ENCODE data around the gene FSTL1.

- TF ChIP-seq EZH2 (IDR thresholded peaks at IDR 0.05; ENCODE audit: low read depth, unreplicated experiment) = no peak
- TF ChIP-seq, protein P1, sequence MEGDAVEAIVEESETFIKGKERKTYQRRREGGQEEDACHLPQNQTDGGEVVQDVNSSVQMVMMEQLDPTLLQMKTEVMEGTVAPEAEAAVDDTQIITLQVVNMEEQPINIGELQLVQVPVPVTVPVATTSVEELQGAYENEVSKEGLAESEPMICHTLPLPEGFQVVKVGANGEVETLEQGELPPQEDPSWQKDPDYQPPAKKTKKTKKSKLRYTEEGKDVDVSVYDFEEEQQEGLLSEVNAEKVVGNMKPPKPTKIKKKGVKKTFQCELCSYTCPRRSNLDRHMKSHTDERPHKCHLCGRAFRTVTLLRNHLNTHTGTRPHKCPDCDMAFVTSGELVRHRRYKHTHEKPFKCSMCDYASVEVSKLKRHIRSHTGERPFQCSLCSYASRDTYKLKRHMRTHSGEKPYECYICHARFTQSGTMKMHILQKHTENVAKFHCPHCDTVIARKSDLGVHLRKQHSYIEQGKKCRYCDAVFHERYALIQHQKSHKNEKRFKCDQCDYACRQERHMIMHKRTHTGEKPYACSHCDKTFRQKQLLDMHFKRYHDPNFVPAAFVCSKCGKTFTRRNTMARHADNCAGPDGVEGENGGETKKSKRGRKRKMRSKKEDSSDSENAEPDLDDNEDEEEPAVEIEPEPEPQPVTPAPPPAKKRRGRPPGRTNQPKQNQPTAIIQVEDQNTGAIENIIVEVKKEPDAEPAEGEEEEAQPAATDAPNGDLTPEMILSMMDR (conservative IDR thresholded peaks at IDR 0.05; ENCODE audit: low read depth in 2 of 2) = no peak
- no peak for TF ChIP-seq POLR2AphosphoS5 (IDR thresholded peaks at IDR 0.05; ENCODE audit: low read depth)
- no peak for TF ChIP-seq ZNF114 (CRISPR knock-in tag; IDR thresholded peaks at IDR 0.05)
- TF ChIP-seq EZH2phosphoT487 (IDR thresholded peaks at IDR 0.05; ENCODE audit: unreplicated experiment) = no peak
- TF ChIP-seq STAT1 (IDR thresholded peaks at IDR 0.05; ENCODE audit: unreplicated experiment) = no peak
- TF ChIP-seq JUNB (IDR thresholded peaks at IDR 0.05; ENCODE audit: unreplicated experiment) = no peak
- no peak for TF ChIP-seq CREB1 (CRISPR knock-in tag; IDR thresholded peaks at IDR 0.05; ENCODE audit: low read depth)
- TF ChIP-seq REST (IDR thresholded peaks at IDR 0.05; ENCODE audit: unreplicated experiment) = no peak
- no peak for TF ChIP-seq ZNF331 (CRISPR knock-in tag; IDR thresholded peaks at IDR 0.05; ENCODE audit: low read depth)
- TF ChIP-seq NANOG (IDR thresholded peaks at IDR 0.05; ENCODE audit: borderline replicate concordance) = no peak
Observed at GRCh38 chr3:120370463-120370862, 80.3 kb downstream of the FSTL1 start.

All from GM23338 (cell line).